Pulmonary artery endothelial cell (primary cell): Measurements from ENCODE around the gene PLPPR3. TPM values are rescaled to one million over a fixed set of nuclear protein-coding genes. Genes with fewer than 3 reads are reported as not detected.

Experiments
- DNase-seq: peaks from one replicate; pipeline ENCODE4 v3.0.0-alpha.2; 2011; ENCODE audit warnings: low read depth, low spot score
- total RNA-seq: library from RNA; depleted of rRNA; stranded (reverse); fragments of >200 nt; gene quantifications from 2 replicates; pipeline ENCODE4 v1.2.3, GENCODE V29; 2014

PLPPR3 gene
- total RNA-seq, 1 donor from 2014 or later, result 0.33 TPM

GRCh38 chr19:778910-779653 is 42.7 kb downstream of the PLPPR3 start:
- DNase-seq, result no peak

DNA sequence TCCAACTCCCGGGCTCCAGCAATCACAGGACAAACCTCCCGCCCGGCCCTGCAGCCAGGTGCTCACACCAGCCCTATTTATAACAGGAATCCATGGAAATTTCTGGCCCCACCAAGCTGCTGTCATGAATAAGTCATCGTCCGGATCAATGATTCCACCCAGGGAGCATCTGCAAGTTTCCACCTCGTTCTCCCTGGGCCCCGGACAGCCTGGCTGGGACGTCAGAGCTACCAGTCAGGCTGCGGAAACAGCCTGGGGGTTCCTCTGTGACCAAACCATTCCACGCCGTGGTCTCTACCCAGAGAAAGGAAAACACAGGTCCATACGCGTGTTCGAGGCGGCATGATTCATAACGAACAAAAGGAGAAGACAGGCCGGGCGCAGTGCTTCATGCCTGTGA is 45.2 kb downstream of the PLPPR3 start:
- DNase-seq, result no peak

- no peak for DNase-seq
These were observed 48.9 kb downstream of the PLPPR3 start for GRCh38 chr19:772730-773436.

DNA sequence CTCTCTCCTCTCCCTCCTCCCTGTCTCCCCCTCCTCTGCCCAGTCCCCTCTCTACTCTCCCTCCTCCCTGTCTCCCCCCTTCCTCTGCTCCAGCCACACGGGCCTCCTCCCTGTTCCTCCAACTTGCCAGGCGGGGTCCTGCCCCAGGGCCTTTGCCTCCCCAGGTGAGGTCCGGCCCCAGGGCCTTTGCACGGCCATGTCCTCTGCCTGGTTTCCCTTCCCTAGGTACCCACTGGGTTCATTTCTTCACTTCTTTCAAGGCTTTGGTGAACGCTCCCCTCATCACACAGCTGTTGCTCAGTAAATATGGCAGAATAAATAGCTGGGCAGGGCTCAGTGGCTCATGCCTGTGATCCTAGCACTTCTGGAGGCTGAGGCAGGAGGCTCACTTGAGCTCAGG is 49.7 kb downstream of the PLPPR3 start:
- DNase-seq, result no peak

DNA sequence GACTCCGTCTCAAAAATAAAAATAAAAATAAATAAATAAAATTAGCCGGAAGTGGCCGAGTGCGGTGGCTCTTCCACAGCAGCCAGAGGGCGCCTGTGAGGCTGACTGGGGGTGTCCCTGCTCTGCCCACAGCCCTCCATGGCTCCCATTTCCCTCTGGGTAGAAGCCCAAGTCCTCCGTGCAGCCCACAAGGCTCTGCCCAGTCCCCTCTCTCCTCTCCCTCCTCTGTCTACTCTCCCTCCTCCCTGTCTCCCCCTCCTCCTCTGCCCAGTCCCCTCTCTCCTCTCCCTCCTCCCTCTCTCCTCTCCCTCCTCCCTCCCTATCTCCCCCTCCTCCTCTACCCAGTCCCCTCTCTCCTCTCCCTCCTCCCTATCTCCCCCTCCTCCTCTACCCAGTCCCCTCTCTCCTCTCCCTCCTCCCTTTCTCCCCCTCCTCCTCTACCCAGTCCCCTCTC is 50.4 kb downstream of the PLPPR3 start:
- no peak for DNase-seq

- DNase-seq, result no peak
These were observed 52.1 kb downstream of the PLPPR3 start for GRCh38 chr19:769616-770015.

- no peak for DNase-seq
These were observed 53.3 kb downstream of the PLPPR3 start for GRCh38 chr19:768424-768823.

GRCh38 chr19:765179-765738 is 56.5 kb downstream of the PLPPR3 start:
- no peak for DNase-seq

- no peak for DNase-seq
These were observed 57.5 kb downstream of the PLPPR3 start for GRCh38 chr19:764301-764700.

DNA sequence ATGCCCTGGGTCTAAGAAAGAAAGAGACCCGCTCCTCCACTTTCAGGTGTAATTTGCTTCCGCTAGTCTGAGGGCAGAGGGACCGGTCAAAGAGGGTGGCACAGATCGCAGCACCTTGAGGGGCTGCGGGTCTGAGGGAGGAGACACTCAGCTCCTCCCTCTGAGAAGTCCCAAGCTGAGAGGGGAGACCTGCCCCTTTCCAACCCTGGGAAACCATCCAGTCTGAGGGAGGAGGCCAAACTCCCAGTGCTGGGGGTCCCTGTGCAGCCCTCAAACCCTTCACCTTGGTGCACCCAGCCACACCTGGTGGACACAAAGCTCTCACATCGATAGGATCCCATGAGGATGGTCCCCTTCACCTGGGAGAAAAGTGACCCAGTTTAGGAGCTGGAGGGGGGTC is 57.9 kb downstream of the PLPPR3 start:
- no peak for DNase-seq

GRCh38 chr19:763181-763580 is 58.6 kb downstream of the PLPPR3 start:
- no peak for DNase-seq

Other genes with a start within 250 kb of the PLPPR3 start
- 237 and 352 TPM in 2 replicates for gene BSG, start 249.4 kb downstream of the PLPPR3 start, total RNA-seq
- 0.32 and 0.79 TPM in 2 replicates for gene HCN2, start 232.1 kb downstream of the PLPPR3 start, total RNA-seq
- gene POLRMT, start 188.4 kb downstream of the PLPPR3 start, total RNA-seq, result 28.1 and 32.7 TPM in 2 replicates
- gene FGF22, start 182.1 kb downstream of the PLPPR3 start, total RNA-seq, result 0.07 TPM in 1 of 2 replicates, not detected in the other
- gene RNF126, start 158.7 kb downstream of the PLPPR3 start, total RNA-seq, result 34.3 and 38.1 TPM in 2 replicates
- 18.5 and 32.6 TPM in 2 replicates for gene FSTL3, start 145.6 kb downstream of the PLPPR3 start, total RNA-seq
- 0.07 TPM in 1 of 2 replicates, not detected in the other for gene PRSS57, start 126.5 kb downstream of the PLPPR3 start, total RNA-seq
- gene PALM, start 113.0 kb downstream of the PLPPR3 start, total RNA-seq, result 14.3 and 23.0 TPM in 2 replicates
- 0.04 TPM in 1 of 2 replicates, not detected in the other for gene MISP, start 70.8 kb downstream of the PLPPR3 start, total RNA-seq
- gene PTBP1, start 24.5 kb downstream of the PLPPR3 start, total RNA-seq, result 198 and 241 TPM in 2 replicates
- not detected in 2 replicates for gene AZU1, start 5.9 kb upstream of the PLPPR3 start, total RNA-seq
- gene PRTN3, start 19.0 kb upstream of the PLPPR3 start, total RNA-seq, result not detected in 2 replicates
- gene ELANE, start 30.3 kb upstream of the PLPPR3 start, total RNA-seq, result not detected in 2 replicates
- gene CFD, start 37.7 kb upstream of the PLPPR3 start, total RNA-seq, result 0.49 and 3.6 TPM in 2 replicates
- gene MED16, start 71.2 kb upstream of the PLPPR3 start, total RNA-seq, result 22.9 and 27.0 TPM in 2 replicates
- gene RNU6-9, start 71.5 kb upstream of the PLPPR3 start, total RNA-seq, result not detected in 2 replicates
- 22.8 and 29.1 TPM in 2 replicates for gene R3HDM4, start 91.3 kb upstream of the PLPPR3 start, total RNA-seq
- gene KISS1R, start 95.4 kb upstream of the PLPPR3 start, total RNA-seq, result not detected in 2 replicates
- gene ARID3A, start 104.1 kb upstream of the PLPPR3 start, total RNA-seq, result 8.0 and 9.6 TPM in 2 replicates
- gene WDR18, start 162.4 kb upstream of the PLPPR3 start, total RNA-seq, result 106 and 115 TPM in 2 replicates
- 0.39 and 0.59 TPM in 2 replicates for gene GRIN3B, start 178.5 kb upstream of the PLPPR3 start, total RNA-seq
- gene TMEM259, start 199.2 kb upstream of the PLPPR3 start, total RNA-seq, result 49.5 and 65.1 TPM in 2 replicates
- gene RNU6-2, start 199.6 kb upstream of the PLPPR3 start, total RNA-seq, result not detected in 2 replicates
- 159 and 188 TPM in 2 replicates for gene CNN2, start 204.7 kb upstream of the PLPPR3 start, total RNA-seq
- 3.5 and 5.9 TPM in 2 replicates for gene ABCA7, start 218.2 kb upstream of the PLPPR3 start, total RNA-seq
- gene ARHGAP45, start 245.2 kb upstream of the PLPPR3 start, total RNA-seq, result 10.2 and 20.2 TPM in 2 replicates